ELR (cell line): Measurements from ENCODE around the gene UPF1.
"Not testable (repeated sequence)": the region's sequence is repeated elsewhere in the genome, so short reads cannot be mapped to it uniquely, and the experiment has no call there.

Experiments used
- DNase-seq: peaks from one replicate; pipeline ENCODE4 v3.0.0-alpha.2; 2015; ENCODE audit warnings: low read depth

Gene UPF1

DNA sequence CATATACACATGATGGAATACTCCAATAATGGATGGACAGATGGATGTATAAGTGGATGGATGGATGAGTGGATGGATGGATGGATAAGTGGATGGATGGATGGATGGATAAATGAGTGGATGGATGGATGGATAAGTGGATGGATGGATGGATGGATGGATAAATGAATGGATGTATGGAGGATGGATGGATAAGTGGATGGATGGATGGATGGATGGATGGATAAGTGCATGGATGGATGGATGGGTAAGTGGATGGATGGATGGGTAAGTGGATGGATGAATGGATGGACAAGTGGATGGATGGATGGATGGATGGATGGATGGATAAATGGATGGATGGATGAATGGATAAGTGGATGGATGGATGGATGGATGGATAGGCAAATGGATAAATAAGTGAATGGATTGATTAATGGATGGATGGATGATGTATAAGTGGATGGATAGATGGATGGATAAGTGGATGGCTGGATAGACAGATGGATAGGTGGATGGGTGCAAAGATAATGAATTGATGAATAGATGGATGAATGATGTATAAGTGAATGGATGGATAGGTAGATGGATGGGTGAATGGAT is 32.3 kb upstream of the UPF1 start:
- DNase-seq, result no peak

DNA sequence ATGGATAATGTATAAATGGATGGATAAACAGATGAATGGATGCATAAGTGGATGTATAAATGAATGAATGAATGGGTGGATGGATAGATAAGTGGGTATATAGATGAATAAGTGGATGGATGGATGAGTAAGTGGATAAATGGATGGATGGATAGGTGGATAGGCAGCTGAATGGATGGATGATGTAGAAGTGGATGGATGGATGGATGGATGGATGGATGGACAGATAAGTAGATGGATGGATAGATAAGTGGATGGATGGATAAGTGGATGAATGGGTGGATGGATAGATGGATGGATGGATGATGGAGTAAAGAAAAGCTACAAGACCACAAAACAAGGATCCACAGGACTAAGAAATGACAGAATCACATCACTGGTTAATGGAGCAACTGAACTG is 31.7 kb upstream of the UPF1 start:
- DNase-seq, result no peak

DNA sequence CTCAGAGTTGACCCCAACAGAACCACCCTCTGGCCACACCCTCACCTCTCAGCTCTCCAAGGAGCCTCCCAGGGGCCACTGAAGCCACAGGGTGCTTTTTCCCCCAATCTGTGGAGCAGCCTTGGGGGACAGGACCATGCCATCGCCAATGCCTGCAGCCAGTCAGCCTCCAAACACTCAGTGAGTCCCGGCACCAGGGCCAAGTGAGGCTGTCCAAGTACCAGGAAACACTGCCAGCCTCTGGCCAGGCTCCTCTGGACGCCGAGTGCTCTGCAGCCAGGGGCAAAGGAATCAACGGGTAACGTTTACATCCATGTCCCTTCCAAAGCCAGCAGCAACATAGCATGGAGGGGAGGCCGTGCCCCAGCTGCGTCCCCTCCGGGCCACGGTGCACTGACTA is 31.1 kb upstream of the UPF1 start:
- DNase-seq, result no peak

DNA sequence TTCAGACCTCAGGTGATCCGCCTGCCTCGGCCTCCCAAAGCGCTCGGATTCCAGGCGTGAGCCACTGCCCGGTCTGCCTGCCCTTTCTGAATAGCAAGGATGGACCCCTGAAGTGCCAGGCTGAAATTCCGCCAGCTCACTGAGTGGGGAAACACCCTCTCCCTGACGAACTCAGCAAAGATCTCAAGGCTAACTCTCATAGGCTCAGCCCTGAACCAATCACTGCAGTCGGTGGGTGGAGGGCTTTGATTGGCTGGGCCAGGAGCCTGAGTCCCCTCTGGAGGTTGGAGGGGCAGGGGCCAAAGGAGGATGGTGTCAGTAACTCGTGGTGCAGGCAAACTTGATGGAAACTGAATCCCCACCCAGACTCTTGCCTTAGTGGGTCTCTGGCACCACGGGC is 29.4 kb upstream of the UPF1 start:
- no peak for DNase-seq

DNA sequence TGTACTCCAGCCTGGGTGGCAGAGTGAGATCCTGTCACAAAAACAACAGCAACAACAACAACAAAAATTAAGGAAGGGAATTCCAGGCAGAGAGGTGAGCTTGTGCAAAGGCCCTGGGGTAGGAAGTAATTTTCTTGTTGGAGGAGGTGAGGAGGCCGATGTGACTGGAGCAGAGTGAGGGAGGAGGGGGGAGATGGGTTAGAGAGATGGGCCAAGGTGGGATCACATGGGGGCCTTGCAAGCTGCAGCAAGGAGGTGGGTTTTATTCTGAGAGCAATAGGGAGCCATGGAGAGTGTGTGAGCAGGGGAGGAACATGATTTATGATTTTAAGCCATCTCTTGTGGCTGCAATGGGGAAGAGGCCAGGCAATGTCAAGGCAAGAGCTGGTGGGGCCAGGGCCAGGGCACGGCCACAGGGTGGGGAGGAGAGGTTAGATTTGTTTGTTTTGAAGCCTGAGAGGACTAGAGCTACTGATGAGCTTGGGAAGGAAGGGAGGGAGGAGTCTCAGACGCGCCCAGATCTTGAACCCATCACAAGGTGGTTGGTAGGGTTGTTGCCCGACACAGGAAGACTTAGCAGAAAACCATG is 28.1 kb upstream of the UPF1 start:
- no peak for DNase-seq

DNA sequence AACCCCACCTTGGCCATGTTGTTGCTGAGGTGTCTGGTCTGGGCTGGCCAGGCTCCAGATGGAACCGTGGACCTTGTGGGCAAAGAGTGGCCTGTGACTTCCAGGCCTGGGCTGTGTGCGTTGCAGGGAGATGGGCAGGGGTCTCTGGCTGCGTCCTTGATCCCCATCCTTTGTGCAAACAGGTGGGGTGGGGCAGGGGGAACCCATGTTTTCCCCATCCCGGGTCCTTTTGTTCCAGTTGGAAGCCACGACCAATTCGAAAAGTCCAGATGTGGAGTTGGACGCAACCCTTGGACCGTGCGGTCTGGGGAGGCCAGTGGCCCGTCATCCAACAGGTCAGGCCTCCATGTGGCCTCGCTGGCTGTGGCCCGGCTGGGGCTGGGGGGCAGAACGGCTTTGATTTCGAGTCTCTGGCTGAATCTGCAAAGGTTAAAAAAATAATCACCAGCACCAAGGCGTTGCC is 27.6 kb upstream of the UPF1 start:
- no peak for DNase-seq

DNA sequence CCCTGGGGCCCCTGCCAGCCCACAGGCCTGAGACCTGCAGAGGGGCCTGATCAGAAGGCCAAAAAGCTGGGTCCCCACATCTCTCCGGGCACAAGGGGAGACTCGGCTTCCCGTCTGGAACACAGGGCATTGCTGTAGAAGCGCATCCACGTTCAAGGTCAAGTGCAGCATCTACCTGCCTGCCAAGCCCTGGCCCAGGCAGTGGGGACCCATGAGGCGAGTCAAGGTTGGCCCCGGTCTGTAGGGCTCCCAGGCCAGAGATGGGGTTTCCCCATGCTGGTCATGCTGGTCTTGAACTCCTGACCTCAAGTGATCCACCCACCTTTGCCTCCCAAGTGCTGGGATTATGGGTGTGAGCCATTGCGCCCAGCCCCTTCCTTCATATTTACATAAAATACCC is 27.1 kb upstream of the UPF1 start:
- DNase-seq, result no peak

DNA sequence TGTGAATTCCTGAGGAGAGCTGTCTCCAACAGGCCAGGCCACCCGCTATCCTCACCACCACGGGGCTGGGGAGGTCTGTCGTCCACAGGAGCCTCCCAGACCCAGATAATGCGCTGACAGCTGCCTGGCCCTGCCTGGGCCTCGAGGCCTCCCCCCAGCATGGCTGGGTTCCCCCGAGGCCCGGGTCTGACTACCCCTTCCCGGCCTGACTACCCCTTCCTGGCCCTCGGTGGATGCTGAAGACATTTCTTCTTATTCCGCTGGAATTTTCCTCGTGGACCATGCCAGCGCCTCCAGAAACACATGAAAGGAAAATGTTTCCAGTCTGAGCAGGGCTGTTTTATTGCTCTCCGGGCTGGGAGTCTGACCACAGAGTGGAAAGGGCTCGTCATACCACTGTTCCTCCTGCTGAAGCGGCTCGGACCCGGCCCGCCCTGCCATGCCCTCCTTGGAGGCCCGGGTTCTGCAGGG is 23.9 kb upstream of the UPF1 start:
- DNase-seq, result no peak

DNA sequence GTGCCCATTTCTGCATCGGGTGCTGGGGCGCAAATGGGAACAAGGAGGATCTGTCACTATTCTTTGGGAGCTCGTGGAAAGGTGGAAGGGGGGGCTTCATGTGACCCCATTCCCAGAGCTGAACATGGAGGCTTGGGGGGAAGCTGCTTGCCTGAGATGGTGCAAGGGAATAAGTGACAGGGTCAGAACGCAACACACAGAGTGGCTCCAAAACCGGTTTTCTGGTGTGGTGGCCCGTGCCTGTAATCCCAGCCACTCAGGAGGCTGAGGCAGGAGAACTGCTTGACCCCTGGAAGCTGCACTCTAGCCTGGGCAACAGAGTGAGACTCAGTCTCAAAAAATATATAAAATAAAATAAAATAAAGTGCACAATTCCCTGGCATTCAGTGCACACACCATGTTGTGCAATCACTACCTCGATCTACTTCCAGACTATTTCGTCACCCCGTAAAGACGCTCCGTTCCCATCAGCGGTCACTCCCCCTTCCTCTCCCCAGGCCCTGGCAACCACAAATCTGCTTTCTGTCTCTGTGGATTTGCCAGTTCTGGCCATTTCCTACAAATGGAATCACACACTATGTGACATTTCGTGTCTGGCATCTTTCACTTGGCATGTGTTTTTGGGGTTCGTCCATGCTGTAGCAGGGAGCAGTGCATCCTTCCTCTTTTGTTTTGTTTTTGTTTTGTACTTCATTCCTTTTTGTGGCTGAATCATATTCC is 22.4 kb upstream of the UPF1 start:
- peak; percentile 62 for DNase-seq

DNA sequence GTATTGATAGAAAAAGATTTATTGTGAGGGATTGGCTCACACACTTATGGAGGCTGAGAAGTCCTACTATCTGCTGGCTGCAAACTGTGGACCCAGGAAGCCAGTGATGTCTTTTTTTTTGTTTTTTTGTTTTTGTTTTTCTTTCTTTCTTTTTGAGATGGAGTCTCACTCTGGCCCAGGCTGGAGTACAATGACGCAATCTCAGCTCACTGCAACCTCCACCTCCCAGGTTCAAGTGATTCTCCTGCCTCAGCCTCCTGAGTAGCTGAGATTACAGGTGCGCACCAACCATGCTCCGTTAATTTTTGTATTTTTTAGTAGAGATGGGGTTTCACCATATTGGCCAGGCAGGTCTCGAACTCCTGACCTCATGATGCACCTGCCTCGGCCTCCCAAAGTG is 20.1 kb upstream of the UPF1 start:
- not testable (repeated sequence) for DNase-seq

DNA sequence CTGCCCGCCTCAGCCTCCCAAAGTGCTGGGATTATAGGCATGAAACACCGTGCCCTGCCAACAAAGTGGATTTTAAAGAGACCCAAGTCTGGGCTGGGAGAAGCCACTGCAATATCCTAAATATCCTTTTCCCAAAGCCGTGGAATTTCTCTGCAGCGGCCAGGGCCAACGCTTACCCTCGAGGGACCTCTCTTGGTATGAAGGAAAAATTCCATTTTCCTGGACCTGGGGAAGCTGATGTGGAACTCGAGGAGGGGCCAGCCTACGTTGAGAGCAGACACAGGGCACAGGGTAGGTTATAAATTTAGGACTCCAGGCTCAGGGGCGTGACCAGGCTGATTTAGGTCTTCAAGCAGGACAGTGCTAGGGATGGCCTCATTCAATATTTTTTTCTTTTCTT is 17.7 kb upstream of the UPF1 start:
- no peak for DNase-seq

DNA sequence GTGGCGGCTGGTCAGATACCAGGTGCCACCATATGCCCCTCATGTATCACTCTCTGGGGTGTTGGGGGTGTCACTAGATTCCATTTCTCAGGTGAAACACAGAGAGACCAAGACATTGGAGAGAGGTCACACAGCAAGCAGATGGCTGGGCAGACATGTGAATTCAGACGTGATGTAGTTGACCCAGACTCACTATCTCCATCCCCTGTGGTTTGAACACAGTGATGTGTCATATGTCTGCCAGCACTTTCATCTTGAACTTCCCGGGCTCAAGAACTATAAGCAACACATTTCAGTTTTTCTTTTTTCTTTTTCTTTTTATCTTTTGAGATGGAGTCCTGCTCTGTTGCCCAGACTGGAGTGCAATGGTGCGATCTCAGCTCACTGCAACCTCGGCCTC is 16.1 kb upstream of the UPF1 start:
- DNase-seq, result no peak

DNA sequence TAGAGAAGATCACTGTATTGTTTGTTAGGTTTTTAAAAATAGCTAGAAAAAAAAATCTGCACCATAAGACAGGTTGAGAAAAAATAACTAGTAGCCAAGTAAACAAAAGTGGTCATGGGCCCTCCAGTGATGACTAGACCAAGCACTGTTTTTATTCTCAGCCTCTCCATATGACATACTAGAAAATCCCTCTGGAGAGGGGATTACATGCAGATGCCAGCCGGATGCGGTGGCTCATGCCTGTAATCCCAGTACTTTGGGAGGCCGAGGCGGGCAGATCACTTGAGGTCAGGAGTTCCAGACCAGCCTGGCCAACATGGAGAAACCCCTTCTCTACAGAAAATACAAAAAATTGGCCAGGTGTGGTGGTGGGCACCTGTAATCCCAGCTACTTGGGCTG is 15.1 kb upstream of the UPF1 start:
- not testable (repeated sequence) for DNase-seq

DNA sequence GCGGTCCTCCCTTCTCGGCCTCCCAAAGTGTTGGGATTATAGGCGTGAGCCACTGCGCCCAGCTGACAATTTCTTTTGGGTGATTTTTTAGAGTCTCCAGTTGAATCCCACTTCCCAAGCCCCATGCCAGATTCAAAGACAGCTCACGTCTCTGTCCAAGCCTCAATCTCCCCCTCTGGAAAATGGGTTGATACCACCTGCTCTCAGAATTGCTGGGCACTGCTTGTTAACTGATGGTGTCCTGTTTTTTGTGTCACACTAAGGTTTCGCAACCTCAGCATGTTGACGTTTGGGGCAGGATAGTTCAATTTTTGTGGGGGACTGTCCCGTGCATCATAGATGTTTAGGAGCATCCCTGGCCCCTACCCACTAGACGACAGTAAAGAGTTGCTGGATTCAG is 14.2 kb upstream of the UPF1 start:
- no peak for DNase-seq

DNA sequence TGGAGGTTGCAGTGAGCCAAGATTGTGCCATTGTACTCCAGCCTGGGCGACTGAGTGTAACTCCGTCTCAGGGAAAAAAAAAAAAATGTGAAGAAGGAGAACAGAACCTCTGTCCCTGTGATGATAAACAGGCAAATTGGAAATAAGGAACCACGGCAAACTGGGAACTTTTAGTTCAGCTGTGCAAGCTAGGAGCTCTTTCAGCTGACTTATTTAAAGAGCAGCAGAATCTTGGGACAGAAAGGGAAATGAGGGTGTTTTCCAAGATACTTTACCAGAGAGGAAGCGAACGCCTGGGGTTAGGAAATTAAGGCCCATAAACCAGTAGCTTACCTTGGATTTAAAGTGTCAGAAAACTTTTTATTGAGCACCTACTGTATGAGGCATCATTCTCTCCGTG is 3.0 kb upstream of the UPF1 start:
- DNase-seq, result no peak

DNA sequence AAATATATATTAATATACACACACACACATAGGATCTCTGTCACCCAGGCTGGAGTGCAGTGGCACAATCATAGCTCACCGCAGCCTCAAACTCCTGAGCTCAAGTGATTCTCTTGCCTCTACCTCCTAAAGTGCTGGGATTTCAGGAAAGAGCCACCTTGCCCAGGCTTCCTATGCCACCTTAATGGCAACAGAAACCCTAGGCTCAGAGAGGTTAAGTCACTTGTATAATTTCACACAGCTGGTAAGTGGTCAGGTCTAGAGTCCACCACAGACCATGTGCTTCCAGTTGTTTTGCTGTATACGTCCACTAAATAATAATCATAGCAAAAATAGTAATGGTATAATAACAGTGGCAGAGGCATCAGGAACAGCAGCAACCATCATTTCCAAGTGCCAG is 1.3 kb upstream of the UPF1 start:
- DNase-seq, result no peak

DNA sequence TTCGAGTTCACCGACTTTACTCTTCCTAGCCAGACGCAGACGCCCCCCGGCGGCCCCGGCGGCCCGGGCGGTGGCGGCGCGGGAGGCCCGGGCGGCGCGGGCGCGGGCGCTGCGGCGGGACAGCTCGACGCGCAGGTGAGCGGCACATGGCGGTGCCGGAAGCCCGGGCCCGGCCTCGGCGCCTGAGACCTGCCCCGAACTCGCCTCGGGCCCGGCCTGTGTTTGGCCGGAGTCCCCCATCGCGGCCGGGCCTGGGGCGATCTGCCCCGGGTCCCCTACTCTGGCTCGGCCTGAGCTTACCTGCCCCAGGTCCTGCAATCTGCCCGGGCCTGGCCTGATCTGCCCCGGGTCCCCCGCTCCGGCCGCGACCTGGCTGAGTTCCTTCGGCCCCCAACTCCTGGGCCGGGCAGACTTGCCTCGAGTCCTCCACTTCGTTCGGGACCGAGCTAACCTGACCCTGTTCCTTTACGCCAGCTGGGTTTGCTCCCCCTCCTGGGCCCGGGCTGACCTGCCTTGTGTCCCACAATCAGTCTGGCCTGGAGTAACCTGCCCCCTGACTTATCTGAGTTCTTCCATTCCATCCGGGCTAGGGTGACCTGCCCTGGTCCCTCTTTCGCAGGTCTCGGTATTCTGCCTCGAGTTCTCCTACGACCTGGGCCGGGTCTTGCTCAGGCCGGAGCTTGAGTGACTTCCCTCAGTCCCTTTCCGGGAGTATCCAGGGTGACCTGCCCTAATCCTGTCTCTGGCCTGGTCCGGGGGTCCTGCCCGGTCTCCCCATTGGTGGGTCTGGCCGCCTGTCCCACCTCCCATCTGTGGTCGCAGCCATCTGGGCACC is 764 bp downstream of the UPF1 start:
- DNase-seq, result peak; percentile 66

DNA sequence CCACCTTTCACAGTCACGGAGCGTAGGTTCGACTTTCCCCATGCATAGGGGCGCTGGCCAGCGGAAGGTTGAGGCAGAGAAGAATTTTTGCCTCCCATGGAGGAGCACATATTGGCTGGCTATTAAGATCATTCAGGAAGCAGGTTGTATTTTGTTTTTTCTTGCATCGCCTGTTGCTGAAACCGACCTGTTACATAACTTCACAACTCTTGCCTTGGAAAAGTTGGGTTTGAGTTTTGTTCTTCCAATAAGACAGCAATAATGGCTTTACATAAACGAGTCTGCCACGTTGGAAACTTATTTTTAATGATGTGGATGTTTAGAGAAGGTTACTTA is 1.4 kb downstream of the UPF1 start:
- peak; percentile 27 for DNase-seq

DNA sequence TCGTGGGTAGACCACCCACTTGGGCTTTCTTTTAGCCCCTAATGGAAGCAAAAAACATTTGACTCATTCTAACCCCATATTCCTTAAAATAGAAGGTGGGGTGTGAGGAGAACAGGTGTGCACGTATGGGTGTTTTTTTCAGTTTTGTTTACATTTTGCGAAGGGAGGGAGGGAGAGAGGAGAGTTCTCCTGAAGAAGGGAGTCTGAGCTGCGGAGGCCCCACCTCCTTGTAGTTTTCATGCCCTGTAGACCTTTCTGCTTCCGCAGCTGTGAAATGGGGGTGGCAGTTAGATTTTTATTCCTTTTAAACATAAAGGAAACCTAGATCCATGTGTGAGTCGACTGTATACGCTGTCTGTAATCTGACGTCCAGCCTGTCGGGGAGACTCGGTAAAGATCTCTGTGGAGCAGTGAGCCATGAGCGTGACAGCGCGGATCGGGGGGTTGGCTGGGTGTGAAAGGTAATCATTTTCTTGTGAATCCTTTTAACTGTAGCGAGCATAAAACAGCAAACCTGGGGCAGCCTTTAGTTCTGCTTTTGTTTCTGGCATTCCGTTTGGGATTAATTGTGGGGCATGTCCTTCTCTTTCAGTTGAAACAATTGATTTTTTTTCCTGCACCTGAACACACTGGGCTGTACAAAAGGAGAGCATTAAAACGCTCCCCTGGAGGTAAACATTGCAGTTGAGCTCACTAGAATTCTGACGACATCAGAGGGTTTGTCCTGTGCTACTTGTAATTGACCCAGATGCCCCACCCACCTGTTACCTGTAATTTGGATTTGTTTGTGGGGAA is 2.3 kb downstream of the UPF1 start:
- DNase-seq, result peak; percentile 26

DNA sequence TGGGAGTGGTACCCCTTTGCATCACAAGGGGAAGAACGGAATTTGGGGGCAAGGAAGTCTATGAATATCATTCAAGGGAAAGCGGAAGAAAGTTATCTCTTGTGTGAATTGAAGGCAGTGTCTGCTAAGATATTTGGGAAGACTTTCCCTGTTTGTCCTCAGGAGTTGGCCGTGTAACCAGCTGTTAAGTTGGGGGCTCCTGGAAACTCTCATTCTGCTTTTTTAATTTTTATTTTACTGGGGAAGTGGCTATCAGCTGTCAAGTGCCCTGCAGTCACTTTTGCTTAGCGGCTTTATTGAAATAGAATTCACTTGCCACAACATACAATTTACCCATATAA is 2.9 kb downstream of the UPF1 start:
- DNase-seq, result no peak

DNA sequence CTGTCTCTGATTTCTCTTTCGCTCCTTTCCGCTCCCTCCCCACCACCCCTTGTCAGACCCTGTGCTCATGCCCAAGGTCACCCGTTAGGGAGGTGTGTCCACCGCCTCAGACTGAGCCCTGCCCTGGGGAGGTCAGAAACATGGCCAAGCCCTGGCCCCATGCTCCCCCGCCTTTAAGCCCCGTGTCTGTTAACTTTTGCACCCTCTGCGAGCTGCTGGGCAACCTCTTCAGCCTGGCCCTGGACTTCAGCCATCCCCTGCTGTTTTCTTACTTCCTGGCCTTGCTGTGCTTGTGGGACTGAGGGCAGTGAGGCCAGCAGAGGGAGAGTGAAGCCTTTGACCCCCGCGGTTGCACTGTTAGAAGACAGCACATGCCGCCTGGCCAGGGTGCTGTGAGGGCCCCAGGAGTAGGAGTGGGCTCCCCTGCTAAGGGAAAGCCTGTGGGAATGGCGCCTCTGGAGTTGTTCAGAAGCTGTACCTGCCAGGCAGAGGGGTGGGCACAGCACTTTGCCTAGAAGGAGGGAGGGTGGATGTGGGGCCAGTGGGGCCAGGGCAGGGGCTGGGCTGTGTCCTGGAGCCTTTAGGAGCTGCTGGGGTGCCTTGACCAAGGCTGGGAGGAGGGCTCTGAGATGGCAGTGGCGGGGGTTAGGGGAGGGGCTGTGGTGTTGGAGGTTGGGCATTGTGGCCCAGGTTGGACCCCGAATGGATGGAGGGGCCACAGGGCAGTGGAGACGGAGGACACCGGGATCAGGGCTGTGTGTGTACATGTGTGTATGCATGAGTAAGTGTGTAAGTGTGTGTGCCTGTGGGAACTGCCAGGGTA is 7.9 kb downstream of the UPF1 start:
- no peak for DNase-seq
